Stomach (tissue), 4 donors: ENCODE measurements around the gene CDKN1C.

Experiments
- CTCF ChIP-seq, 7 experiments: fragments of 450-650 bp in 4 of 7; fragments of 200-600 bp in 3 of 7; sonication (generic) in 3 of 7; IDR thresholded peaks; one replicate each; pipeline ENCODE4 v1.5.1; 2016 to 2019; ENCODE audit warnings: antibody characterized with exemption in 7 of 7, control low read depth in 2 of 7, mild to moderate bottlenecking in 1 of 7
- POLR2A ChIP-seq, 4 donors: fragments of 450-650 bp; IDR thresholded peaks; one replicate each; pipeline ENCODE4 v1.6.1; 2016; ENCODE audit warnings: antibody characterized with exemption in 4 of 4, control low read depth in 2 of 4, mild to moderate bottlenecking in 1 of 4, moderate library complexity in 1 of 4
- POLR2AphosphoS5 ChIP-seq, 3 donors: sonication (generic); formaldehyde crosslinking; IDR thresholded peaks; one replicate each; pipeline ENCODE4 v1.6.1; 2016; ENCODE audit warnings: antibody characterized with exemption in 3 of 3

- TF ChIP-seq CTCF (IDR thresholded peaks at IDR 0.05) (no peak), POLR2A (IDR thresholded peaks at IDR 0.05) (no peak), POLR2AphosphoS5 (IDR thresholded peaks at IDR 0.05) (no peak)
These were observed 22.9 kb downstream of the CDKN1C start for GRCh38 chr11:2862395-2863275.
